SK-N-SH (cell line): ENCODE results near the gene LRRC73. TPM values are rescaled to one million over a fixed set of nuclear protein-coding genes. Genes with fewer than 3 reads are reported as not detected.

ENCODE experiments used
- CTCF ChIA-PET: fragments of 300-600, 350-600 bp; formaldehyde crosslinking; extraction: SDS; loops from one replicate; lab custom pipeline; 2021; lab: Yijun Ruan, JAX
- POLR2A ChIA-PET: fragments of 350-600 bp; sonication (Branson Sonifier 250); formaldehyde crosslinking; extraction: SDS; loops from one replicate; lab custom pipeline; 2020; ENCODE audit warnings: antibody characterized with exemption, inconsistent platforms; lab: Yijun Ruan, JAX
- DNase-seq: peaks from one replicate; pipeline ENCODE4 v3.0.0; 2012
- H2AFZ ChIP-seq: fragments of 200-600 bp; sonication (generic); 2 replicates; pipeline ENCODE4 v1.8.1; 2016; ENCODE audit warnings: antibody characterized with exemption, mild to moderate bottlenecking, low read depth
- H3F3A ChIP-seq: fragments of 200-600 bp; sonication (generic); replicated peaks from 2 replicates; pipeline ENCODE3; 2016; ENCODE audit warnings: antibody characterized with exemption, mild to moderate bottlenecking; ENCODE audit not compliant: insufficient read depth
- H3K27ac ChIP-seq, 2 experiments: fragments of 200-500 bp in 1 of 2; fragments of 200-600 bp in 1 of 2; sonication (Bioruptor generic) in 1 of 2; sonication (generic), shearing (Covaris generic) in 1 of 2; 2 replicates each; pipeline versions ENCODE4 v1.5.1 to v1.6.1; 2014 to 2016; ENCODE audit warnings: low read depth in 2 of 2, inconsistent platforms in 1 of 2, low read length in 1 of 2, mild to moderate bottlenecking in 1 of 2, mixed read lengths in 1 of 2
- H3K27me3 ChIP-seq: fragments of 200-600 bp; sonication (generic), shearing (Covaris generic); 2 replicates; pipeline ENCODE4 v1.6.1; 2016; ENCODE audit warnings: mixed run types; ENCODE audit not compliant: insufficient read depth
- H3K36me3 ChIP-seq, 2 experiments: fragments of 200-500 bp in 1 of 2; fragments of 200-600 bp in 1 of 2; sonication (Bioruptor generic) in 1 of 2; sonication (generic) in 1 of 2; replicated peaks in 1 of 2; 2 replicates each; pipeline versions ENCODE3 to v1.5.1; 2014 to 2016; ENCODE audit warnings: low read length in 1 of 2, mild to moderate bottlenecking in 1 of 2; ENCODE audit not compliant: insufficient read depth in 2 of 2, control insufficient read depth in 1 of 2
- H3K4me1 ChIP-seq, 2 experiments: fragments of 200-500 bp in 1 of 2; fragments of 200-600 bp in 1 of 2; sonication (Bioruptor generic) in 1 of 2; sonication (generic), shearing (Covaris generic) in 1 of 2; 2 replicates each; pipeline versions ENCODE4 v1.5.1 to v1.6.1; 2014 to 2016; ENCODE audit warnings: low read depth in 1 of 2, low read length in 1 of 2, mixed run types in 1 of 2; ENCODE audit not compliant: insufficient read depth in 2 of 2, control insufficient read depth in 1 of 2
- H3K4me2 ChIP-seq: fragments of 200-600 bp; sonication (generic), shearing (Covaris generic); 2 replicates; pipeline ENCODE4 v1.6.1; 2017; ENCODE audit warnings: mixed run types
- H3K4me3 ChIP-seq, 2 experiments: fragments of 200-500 bp in 1 of 2; fragments of 200-600 bp in 1 of 2; sonication (Bioruptor generic) in 1 of 2; sonication (generic), shearing (Covaris generic) in 1 of 2; 2 replicates each; pipeline versions ENCODE4 v1.5.1 to v1.8.1; 2014 to 2016; ENCODE audit warnings: low read depth in 2 of 2, inconsistent platforms in 1 of 2, low read length in 1 of 2, mild to moderate bottlenecking in 1 of 2, mixed read lengths in 1 of 2, moderate library complexity in 1 of 2
- H3K79me2 ChIP-seq: fragments of 200-600 bp; sonication (generic); 2 replicates; pipeline ENCODE4 v1.8.1; 2017; ENCODE audit warnings: mild to moderate bottlenecking; ENCODE audit not compliant: insufficient read depth
- H3K9ac ChIP-seq: fragments of 200-600 bp; sonication (generic); 2 replicates; pipeline ENCODE4 v1.6.1; 2017; ENCODE audit warnings: mixed run types
- H3K9me2 ChIP-seq: fragments of 200-600 bp; sonication (generic); 2 replicates; pipeline ENCODE4 v1.6.1; 2017; ENCODE audit warnings: mixed run types
- H3K9me3 ChIP-seq: fragments of 200-600 bp; sonication (generic); 2 replicates; pipeline ENCODE4 v1.6.1; 2017; ENCODE audit warnings: mixed run types, mild to moderate bottlenecking, moderate library complexity
- H4K20me1 ChIP-seq: fragments of 200-600 bp; sonication (generic); 2 replicates; pipeline ENCODE4 v1.6.1; 2017; ENCODE audit warnings: mild to moderate bottlenecking, mixed run types; ENCODE audit not compliant: insufficient read depth
- CHD2 ChIP-seq: fragments of 150-350 bp; IDR thresholded peaks from 2 replicates; pipeline ENCODE4 v1.6.1; 2018; ENCODE audit warnings: low read length; ENCODE audit not compliant: partially characterized antibody
- EZH2phosphoT487 ChIP-seq: fragments of 200-600 bp; sonication (generic); IDR thresholded peaks from 2 replicates; pipeline ENCODE4 v1.6.1; 2017; ENCODE audit warnings: low read depth, mixed run types, mild to moderate bottlenecking, antibody characterized with exemption, moderate library complexity, borderline replicate concordance
- FOXJ3 ChIP-seq: sonication (generic); formaldehyde crosslinking; IDR thresholded peaks from 2 replicates; pipeline ENCODE4 v1.5.1; 2020; ENCODE audit warnings: mild to moderate bottlenecking, missing genetic modification reagents
- FOXM1 ChIP-seq: IDR thresholded peaks from 2 replicates; pipeline ENCODE4 v1.4.0; 2012; ENCODE audit warnings: low read depth, mild to moderate bottlenecking
- IRF3 ChIP-seq: fragments of 150-350 bp; IDR thresholded peaks from 2 replicates; pipeline ENCODE4 v1.6.1; 2016; ENCODE audit warnings: mild to moderate bottlenecking, low read depth, low read length
- MAX ChIP-seq: IDR thresholded peaks from 2 replicates; pipeline ENCODE4 v1.4.0; 2012; ENCODE audit warnings: low read depth
- NFIC ChIP-seq: IDR thresholded peaks from 2 replicates; pipeline ENCODE4 v1.4.0; 2012; ENCODE audit warnings: borderline replicate concordance
- NRF1 ChIP-seq: IDR thresholded peaks from 2 replicates; pipeline ENCODE4 v1.6.1; 2012; ENCODE audit warnings: low read depth, mild to moderate bottlenecking, low read length
- RXRA ChIP-seq: IDR thresholded peaks from 2 replicates; pipeline ENCODE4 v1.4.0; 2012; ENCODE audit warnings: low read depth, mild to moderate bottlenecking, borderline replicate concordance
- USF1 ChIP-seq: IDR thresholded peaks from 2 replicates; pipeline ENCODE4 v1.4.0; 2012; ENCODE audit warnings: low read depth, borderline replicate concordance
- YY1 ChIP-seq: IDR thresholded peaks from 2 replicates; pipeline ENCODE4 v1.4.0; 2012; ENCODE audit warnings: low read depth, mild to moderate bottlenecking
- WGBS: methylation state at CpG from one replicate; pipeline ENCODE4 v1.1.6; 2017; ENCODE audit warnings: low lambda C conversion rate; 5-methylcytosine and 5-hydroxymethylcytosine counted together
- polyA plus RNA-seq, 3 experiments: library from polyadenylated mRNA; depleted of rRNA; stranded (reverse); fragments of >200 nt; gene quantifications; 2 replicates each; pipeline ENCODE4 v1.2.3, GENCODE V29; 2012

Gene LRRC73
- polyA plus RNA-seq, 1 of the 3 experiments (the other 2 are of a cell fraction): 0.89 TPM

- peaks cover 3% of the 10 kb centered on the region for H3F3A ChIP-seq
- CTCF ChIA-PET: interaction anchor here (0.7 to 22.4 kb wide), 25 partner anchors 9 to 136 kb away, joined by 3 to 382 read pairs (median 4); partner anchors contain the start of genes DLK2, TJAP1 and ZNF318
- no peak for DNase-seq
- no peaks in the 10 kb centered on the region for H3K27me3 ChIP-seq
- no peak overlapping the region for H3K4me3 ChIP-seq
- H3K79me2 ChIP-seq: no peaks in the 10 kb centered on the region
- POLR2A ChIA-PET: interaction anchor here (0.6 to 2.5 kb wide), 5 partner anchors 11 to 71 kb away, joined by 3 to 8 read pairs (median 4); partner anchors contain the start of genes POLR1C and YIPF3
- WGBS: 58% methylated on average over 3 of the region's 6 CpGs
- H3K27ac ChIP-seq: no peak overlapping the region
- no peak overlapping the region for H2AFZ ChIP-seq
- no peak overlapping the region for H3K4me2 ChIP-seq
- no peaks in the 10 kb centered on the region for H3K9me2 ChIP-seq
- no peak overlapping the region for H3K9ac ChIP-seq
- TF ChIP-seq YY1: no peak
- 0 out of 2 replicates have a peak, but pooled peaks cover 4% of the 10 kb centered on the region for H4K20me1 ChIP-seq
- peaks cover 0 to 25% of the 10 kb centered on the region in 2 experiments; a peak in 1 of 4 replicates for H3K4me1 ChIP-seq
- H3K9me3 ChIP-seq: no peaks in the 10 kb centered on the region
- H3K36me3 ChIP-seq: peaks cover 0 to 36% of the 10 kb centered on the region in 2 experiments
Observed at GRCh38 chr6:43505718-43506117, 4.4 kb downstream of the LRRC73 start.

GRCh38 chr6:43504756-43505593 lies 5.2 kb downstream of the LRRC73 start:
- Histone ChIP-seq H3K27me3 (no peaks in the 10 kb centered on the region), H3F3A (no peaks in the 10 kb centered on the region), H3K4me3 (no peak overlapping the region)
- POLR2A ChIA-PET: interaction anchor here (0.7 to 1.9 kb wide), 4 partner anchors 11 to 70 kb away, joined by 3 to 6 read pairs (median 3); partner anchors contain the start of genes POLR1C and YIPF3
- TF ChIP-seq NFIC: no peak
- TF ChIP-seq CHD2: no peak
- TF ChIP-seq NRF1: no peak
- TF ChIP-seq FOXJ3 (CRISPR knock-in tag): no peak
- TF ChIP-seq EZH2phosphoT487: no peak
- no peak for TF ChIP-seq IRF3
- TF ChIP-seq RXRA: no peak
- TF ChIP-seq MAX: no peak
- no peak for TF ChIP-seq FOXM1
- TF ChIP-seq USF1: no peak
- TF ChIP-seq, all 33 proteins: peak for 0
- H3K27ac ChIP-seq: no peak overlapping the region; a peak in 1 of 4 replicates
- 0 out of 2 replicates have a peak, but pooled peaks cover 4% of the 10 kb centered on the region for H4K20me1 ChIP-seq
- CTCF ChIA-PET: interaction anchor here (0.7 to 22.4 kb wide), 11 partner anchors 14 to 127 kb away, joined by 3 to 382 read pairs (median 7); partner anchors contain the start of genes DLK2 and TJAP1
- no peak overlapping the region for H3K4me2 ChIP-seq
- no peak for DNase-seq
- H3K4me1 ChIP-seq: peaks cover 0 to 20% of the 10 kb centered on the region in 2 experiments; a peak in 1 of 4 replicates
- 97% methylated on average over 10 of the region's 26 CpGs for WGBS
- H2AFZ ChIP-seq: no peak overlapping the region
- H3K9me3 ChIP-seq: no peaks in the 10 kb centered on the region
- no peaks in the 10 kb centered on the region for H3K9me2 ChIP-seq
- H3K36me3 ChIP-seq: peaks cover 6 to 42% of the 10 kb centered on the region in 2 experiments
- H3K9ac ChIP-seq: no peak overlapping the region
- H3K79me2 ChIP-seq: no peaks in the 10 kb centered on the region
